ENCODE results near the gene SELENOP. TPM values are rescaled to one million over a fixed set of nuclear protein-coding genes. Genes with fewer than 3 reads are reported as not detected.

The SELENOP gene
- total RNA-seq, 1 experiment from 2014 or later, result 153 TPM

DNA sequence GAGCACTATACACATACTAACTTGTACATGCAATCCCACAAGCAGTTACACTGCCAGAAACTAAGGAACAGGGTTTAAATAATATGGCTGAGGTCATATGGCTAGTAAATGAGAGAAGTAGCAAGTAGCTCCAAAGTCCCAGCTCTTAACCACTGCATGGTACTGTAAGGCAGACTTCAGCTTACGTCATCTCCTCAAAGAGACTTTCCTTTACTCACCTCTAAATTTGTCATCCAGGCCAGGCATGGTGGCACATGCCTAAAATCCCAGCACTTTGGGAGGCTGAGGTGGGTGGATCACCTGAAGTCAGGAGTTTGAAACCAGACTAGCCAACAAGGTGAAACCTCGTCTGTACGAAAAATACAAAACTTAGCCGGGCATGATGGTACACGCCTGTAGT, 20.4 kb upstream of the SELENOP start:
- no peak overlapping the region for H3K4me3 ChIP-seq (ENCODE audit: low read depth, low read length)
- no peaks in the 10 kb centered on the region for H3K36me3 Mint-ChIP-seq (ENCODE audit: insufficient read depth, unreplicated experiment)
- H3K9me3 Mint-ChIP-seq (ENCODE audit: unreplicated experiment), result peaks cover 26% of the 10 kb centered on the region
- TF ChIP-seq, protein P1, sequence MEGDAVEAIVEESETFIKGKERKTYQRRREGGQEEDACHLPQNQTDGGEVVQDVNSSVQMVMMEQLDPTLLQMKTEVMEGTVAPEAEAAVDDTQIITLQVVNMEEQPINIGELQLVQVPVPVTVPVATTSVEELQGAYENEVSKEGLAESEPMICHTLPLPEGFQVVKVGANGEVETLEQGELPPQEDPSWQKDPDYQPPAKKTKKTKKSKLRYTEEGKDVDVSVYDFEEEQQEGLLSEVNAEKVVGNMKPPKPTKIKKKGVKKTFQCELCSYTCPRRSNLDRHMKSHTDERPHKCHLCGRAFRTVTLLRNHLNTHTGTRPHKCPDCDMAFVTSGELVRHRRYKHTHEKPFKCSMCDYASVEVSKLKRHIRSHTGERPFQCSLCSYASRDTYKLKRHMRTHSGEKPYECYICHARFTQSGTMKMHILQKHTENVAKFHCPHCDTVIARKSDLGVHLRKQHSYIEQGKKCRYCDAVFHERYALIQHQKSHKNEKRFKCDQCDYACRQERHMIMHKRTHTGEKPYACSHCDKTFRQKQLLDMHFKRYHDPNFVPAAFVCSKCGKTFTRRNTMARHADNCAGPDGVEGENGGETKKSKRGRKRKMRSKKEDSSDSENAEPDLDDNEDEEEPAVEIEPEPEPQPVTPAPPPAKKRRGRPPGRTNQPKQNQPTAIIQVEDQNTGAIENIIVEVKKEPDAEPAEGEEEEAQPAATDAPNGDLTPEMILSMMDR (IDR thresholded peaks at IDR 0.05; ENCODE audit: insufficient read depth in 1 of 2, low read depth in 1 of 2, low read length in 1 of 2, severe bottlenecking in 1 of 2, unreplicated experiment in 1 of 2), result no peak
- no peak overlapping the region for H3K4me3 Mint-ChIP-seq (ENCODE audit: unreplicated experiment)
- H3K27me3 Mint-ChIP-seq (ENCODE audit: insufficient read depth, unreplicated experiment), result no peaks in the 10 kb centered on the region
- CTCF ChIA-PET, result no interaction called here
- H3K4me1 Mint-ChIP-seq (ENCODE audit: low read depth, unreplicated experiment), result peaks cover 6% of the 10 kb centered on the region
- H3K27me3 ChIP-seq (replicated peaks; ENCODE audit: control insufficient read depth, insufficient read depth, low read length), result no peaks in the 10 kb centered on the region
- intact Hi-C loops (cut with micrococcal nuclease; ENCODE audit: unreplicated experiment), result no loop called here
- no peaks in the 10 kb centered on the region for H3K36me3 ChIP-seq (ENCODE audit: control insufficient read depth, insufficient read depth, low read length)
- no peak overlapping the region for H3K27ac Mint-ChIP-seq (ENCODE audit: unreplicated experiment)
- H3K9me3 ChIP-seq, result no peaks in the 10 kb centered on the region; the same call in 1 of the 2 replicates
- BruUV-seq (replicated peaks), result no TSS peak
- no peak for DNase-seq
- H3K4me1 ChIP-seq, result no peaks in the 10 kb centered on the region
- POLR2A ChIA-PET, result no interaction called here

DNA sequence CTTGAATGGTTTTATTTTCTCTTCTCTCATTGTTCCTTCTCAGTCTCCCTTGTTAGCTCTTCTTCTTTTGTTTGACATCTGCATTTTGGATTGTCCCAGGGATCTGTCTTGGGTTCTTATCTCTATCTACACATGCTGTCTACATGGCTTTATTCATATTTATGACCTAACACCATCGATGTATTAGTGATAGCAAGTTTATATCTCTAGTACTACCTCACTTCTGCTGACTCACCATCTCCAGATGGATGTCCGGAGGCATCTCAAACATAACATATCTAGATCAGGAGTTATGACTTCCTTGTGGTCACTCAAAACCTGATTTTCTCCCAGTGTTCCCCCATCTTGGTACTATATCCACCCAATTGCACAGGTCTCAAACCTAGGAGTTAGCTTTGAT, 19.2 kb upstream of the SELENOP start:
- Histone ChIP-seq H3K9me3 (no peaks in the 10 kb centered on the region; the same call in 1 of the 2 replicates), H3K4me3 (ENCODE audit: low read depth, low read length) (no peak overlapping the region), H3K36me3 (ENCODE audit: control insufficient read depth, insufficient read depth, low read length) (no peaks in the 10 kb centered on the region), H3K27me3 (replicated peaks; ENCODE audit: control insufficient read depth, insufficient read depth, low read length) (no peaks in the 10 kb centered on the region), H3K4me1 (no peaks in the 10 kb centered on the region)
- H3K9me3 Mint-ChIP-seq (ENCODE audit: unreplicated experiment), result peaks cover 26% of the 10 kb centered on the region
- CTCF ChIA-PET, result no interaction called here
- H3K36me3 Mint-ChIP-seq (ENCODE audit: insufficient read depth, unreplicated experiment), result no peaks in the 10 kb centered on the region
- no peak overlapping the region for H3K4me3 Mint-ChIP-seq (ENCODE audit: unreplicated experiment)
- intact Hi-C loops (cut with micrococcal nuclease; ENCODE audit: unreplicated experiment), result no loop called here
- POLR2A ChIA-PET, result no interaction called here
- no peaks in the 10 kb centered on the region for H3K27me3 Mint-ChIP-seq (ENCODE audit: insufficient read depth, unreplicated experiment)
- TF ChIP-seq, protein P1 (IDR thresholded peaks at IDR 0.05; ENCODE audit: insufficient read depth in 1 of 2, low read depth in 1 of 2, low read length in 1 of 2, severe bottlenecking in 1 of 2, unreplicated experiment in 1 of 2), result no peak
- BruUV-seq (replicated peaks), result no TSS peak
- no peak for DNase-seq
- no peak overlapping the region for H3K27ac Mint-ChIP-seq (ENCODE audit: unreplicated experiment)
- peaks cover 6% of the 10 kb centered on the region for H3K4me1 Mint-ChIP-seq (ENCODE audit: low read depth, unreplicated experiment)

DNA sequence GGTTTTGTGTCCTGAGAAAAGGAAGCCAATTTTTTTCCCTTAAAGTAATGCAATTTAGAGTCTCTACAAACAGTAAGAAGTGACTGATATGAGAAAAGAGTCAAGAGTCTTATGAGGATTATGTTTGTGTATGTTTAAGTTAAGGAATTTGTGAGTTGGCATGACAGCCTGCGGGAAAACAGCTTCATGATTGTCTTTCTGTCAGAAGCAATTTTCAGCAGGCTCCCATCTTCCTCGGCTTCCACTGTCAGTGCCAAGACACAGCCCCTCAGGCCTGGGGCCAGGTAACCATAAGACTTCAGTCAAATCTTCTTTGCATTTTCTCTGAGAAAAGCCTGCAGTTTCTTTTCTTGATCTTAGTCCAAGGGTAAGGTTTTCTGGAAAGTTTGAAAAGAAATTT, 17.0 kb upstream of the SELENOP start:
- Histone ChIP-seq H3K4me3 (ENCODE audit: low read depth, low read length) (no peak overlapping the region), H3K4me1 (no peaks in the 10 kb centered on the region), H3K36me3 (ENCODE audit: control insufficient read depth, insufficient read depth, low read length) (no peaks in the 10 kb centered on the region), H3K27me3 (replicated peaks; ENCODE audit: control insufficient read depth, insufficient read depth, low read length) (no peaks in the 10 kb centered on the region), H3K9me3 (no peaks in the 10 kb centered on the region; the same call in 1 of the 2 replicates)
- Mint-ChIP-seq H3K36me3 (ENCODE audit: insufficient read depth, unreplicated experiment) (no peaks in the 10 kb centered on the region), H3K27ac (ENCODE audit: unreplicated experiment) (no peak overlapping the region), H3K9me3 (ENCODE audit: unreplicated experiment) (peaks cover 3% of the 10 kb centered on the region), H3K4me1 (ENCODE audit: low read depth, unreplicated experiment) (peaks cover 13% of the 10 kb centered on the region), H3K4me3 (ENCODE audit: unreplicated experiment) (no peak overlapping the region), H3K27me3 (ENCODE audit: insufficient read depth, unreplicated experiment) (no peaks in the 10 kb centered on the region)
- ChIA-PET POLR2A (no interaction called here), CTCF (no interaction called here)
- TF ChIP-seq, protein P1 (IDR thresholded peaks at IDR 0.05; ENCODE audit: insufficient read depth in 1 of 2, low read depth in 1 of 2, low read length in 1 of 2, severe bottlenecking in 1 of 2, unreplicated experiment in 1 of 2), result no peak
- BruUV-seq (replicated peaks), result no TSS peak
- intact Hi-C loops (cut with micrococcal nuclease; ENCODE audit: unreplicated experiment), result no loop called here
- DNase-seq, result no peak
